GM18505 (cell line): ENCODE measurements around the gene ABTB2.

Experiments
- ATAC-seq: cut with Tn5 transposase; IDR thresholded peaks from one replicate; pipeline ENCODE4 v1.9.1; 2021; ENCODE audit not compliant: unreplicated experiment
- POLR2A ChIP-seq: IDR thresholded peaks from 4 replicates; pipeline ENCODE4 v1.6.1; 2011; ENCODE audit warnings: borderline replicate concordance; ENCODE audit not compliant: insufficient read depth, insufficient read length; ENCODE audit errors: extremely low read depth

ABTB2 gene

DNA sequence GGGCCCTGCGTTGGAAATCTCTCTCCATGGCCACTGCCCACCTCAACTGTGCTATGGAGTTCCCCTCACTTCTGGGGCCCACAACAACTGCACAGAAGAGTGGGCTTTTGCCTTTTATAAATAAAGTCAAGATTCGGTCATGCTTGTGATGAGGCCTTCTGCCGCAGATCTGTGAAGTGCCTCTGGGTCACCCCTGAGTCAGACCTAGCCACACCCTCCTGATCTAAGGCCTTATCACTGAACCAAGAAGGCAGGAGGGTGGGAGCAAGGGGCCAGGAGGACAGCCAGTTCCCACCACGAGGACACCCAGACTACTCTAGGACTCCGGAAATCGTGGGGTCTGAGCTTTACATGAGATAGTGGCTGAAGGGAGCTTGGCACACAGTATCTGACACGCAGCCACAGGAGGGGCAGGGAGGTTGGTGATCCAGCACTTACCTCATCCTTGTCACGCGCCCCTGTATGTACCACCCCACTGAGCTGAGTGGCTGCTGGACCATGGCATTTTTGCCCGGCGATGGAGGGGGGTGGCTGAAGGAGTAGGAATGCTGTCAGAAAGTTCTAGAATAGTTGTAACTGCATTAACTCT, 115.7 kb downstream of the ABTB2 start:
- no peak for ATAC-seq
- no peak for TF ChIP-seq POLR2A

- no peak for TF ChIP-seq POLR2A
- ATAC-seq: no peak
Measured at GRCh38 chr11:34240150-34240494, 117.7 kb downstream of the ABTB2 start.

- ATAC-seq: no peak
- no peak for TF ChIP-seq POLR2A
Measured at GRCh38 chr11:34239465-34240149, 118.2 kb downstream of the ABTB2 start.

DNA sequence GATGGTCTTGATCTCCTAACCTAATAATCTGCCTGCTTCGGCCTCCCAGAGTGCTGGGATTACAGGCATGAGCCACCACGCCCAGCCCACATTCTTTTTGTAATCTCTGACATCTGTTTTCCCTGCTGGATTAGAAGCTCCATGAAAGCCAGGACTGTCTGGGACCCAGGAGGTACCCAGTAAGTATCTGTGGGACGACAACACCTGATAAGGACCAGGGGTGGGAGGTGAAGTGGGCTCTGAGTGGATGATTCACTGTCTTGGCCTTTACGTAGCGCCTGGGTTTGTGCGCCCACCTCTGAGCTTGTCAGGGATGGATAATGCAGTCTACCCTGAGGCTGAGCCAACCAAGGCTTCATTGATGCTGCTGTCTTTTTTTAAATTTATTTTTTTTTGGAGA, 118.8 kb downstream of the ABTB2 start:
- no peak for TF ChIP-seq POLR2A
- ATAC-seq: no peak

DNA sequence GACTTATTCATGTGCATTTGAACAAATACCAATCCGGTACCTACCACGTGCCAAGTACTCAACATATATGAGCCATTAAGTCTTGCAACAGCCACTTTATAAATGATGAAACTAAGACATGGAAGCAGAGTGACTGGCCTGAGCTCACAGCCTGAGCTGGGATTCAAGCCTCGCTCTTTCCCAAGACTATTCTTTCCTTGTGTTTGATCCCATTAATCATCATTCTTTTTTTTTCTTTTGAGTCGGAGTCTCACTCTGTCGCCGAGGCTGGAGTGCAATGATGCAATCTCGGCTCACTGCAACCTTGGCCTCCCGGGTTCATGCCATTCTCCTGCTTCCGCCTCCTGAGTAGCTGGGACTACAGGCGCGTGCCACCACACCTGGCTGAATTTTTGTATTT, 119.3 kb downstream of the ABTB2 start:
- TF ChIP-seq POLR2A: no peak
- ATAC-seq: no peak

- no peak for ATAC-seq
- no peak for TF ChIP-seq POLR2A
Measured at GRCh38 chr11:34236572-34236971, 121.2 kb downstream of the ABTB2 start.

DNA sequence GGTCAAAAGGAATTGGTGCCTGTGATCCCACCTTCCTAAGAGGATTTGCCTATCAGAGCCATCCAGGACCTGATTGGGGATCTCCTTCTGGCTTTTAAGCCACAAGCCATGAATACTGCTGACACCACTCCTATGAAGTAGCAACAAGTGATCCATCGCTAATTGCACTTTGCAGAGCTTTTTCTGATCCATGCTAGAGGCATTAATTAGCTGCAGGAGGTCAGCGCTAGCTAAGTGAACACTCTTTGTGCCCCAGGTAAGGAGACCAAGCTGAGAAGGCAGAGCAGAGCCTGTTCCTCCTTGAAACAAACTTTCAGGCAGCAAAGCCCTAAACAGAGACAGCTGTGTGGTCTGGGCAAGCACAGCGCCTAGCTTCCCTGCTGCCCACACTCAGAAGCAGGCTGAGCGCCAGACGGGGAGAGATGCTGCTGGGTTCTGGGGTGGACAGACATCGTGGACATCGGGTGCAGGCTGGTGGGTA, 122.2 kb downstream of the ABTB2 start:
- no peak for ATAC-seq

GRCh38 chr11:34235189-34235588, 122.6 kb downstream of the ABTB2 start:
- ATAC-seq: peak; percentile 38
- no peak for TF ChIP-seq POLR2A

More for the DNA sequence above, 122.2 kb downstream of the ABTB2 start:
- no peak for TF ChIP-seq POLR2A

DNA sequence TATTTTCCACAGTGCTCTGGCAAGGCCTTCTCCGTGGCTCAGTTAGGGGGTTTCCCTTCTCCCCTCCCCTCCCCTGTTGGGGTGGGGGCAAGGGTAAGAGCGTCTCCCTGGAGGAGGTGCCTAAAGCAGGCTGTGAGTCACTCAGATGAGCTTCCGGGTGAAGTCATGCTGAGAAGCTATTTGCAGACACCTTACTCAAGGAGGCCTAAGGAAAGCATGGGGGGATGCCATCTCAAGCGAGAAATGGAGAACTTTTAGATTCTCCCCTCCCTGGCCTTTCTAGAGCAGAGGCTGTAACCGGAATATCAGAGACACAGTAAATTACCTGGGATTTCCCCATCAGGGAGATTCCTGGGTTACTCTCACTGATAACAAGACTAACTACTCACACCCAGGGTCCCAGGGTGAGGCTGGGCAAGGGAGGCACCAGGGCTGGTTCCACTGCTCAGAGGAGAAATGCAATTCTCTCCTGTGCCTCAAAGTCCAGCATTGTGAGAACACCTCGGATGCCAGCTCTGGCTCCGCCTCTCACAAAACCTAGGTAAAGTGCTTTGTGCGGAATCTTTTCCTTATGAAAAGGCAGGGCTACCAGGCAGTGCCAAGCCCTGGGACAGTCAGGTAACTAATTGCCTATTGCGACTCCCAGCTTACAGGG, 123.6 kb downstream of the ABTB2 start:
- peak; percentile 36 for TF ChIP-seq POLR2A
- peak; percentile 77 for ATAC-seq

DNA sequence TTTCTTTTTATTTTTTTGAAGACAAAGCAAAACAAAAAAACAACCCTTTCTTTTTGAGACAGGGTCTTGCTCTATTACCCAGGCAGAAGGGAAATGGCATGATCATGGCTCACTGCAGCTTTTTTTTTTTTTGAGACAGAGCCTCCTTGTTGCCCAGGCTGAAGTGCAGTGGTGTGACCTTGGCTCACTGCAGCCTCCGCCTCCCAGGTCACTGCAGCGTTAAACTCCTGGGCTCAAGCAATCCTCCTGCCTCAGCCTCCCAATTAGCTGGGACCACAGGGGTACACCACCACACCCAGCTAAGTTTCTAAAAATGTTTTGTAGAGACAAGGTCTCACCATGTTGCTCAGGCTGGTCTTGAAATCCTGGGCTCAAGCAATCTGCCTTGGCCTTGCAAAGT, 124.6 kb downstream of the ABTB2 start:
- TF ChIP-seq POLR2A: no peak
- ATAC-seq: no peak

- ATAC-seq: no peak
Measured at GRCh38 chr11:34232807-34233206, 125.0 kb downstream of the ABTB2 start.

GRCh38 chr11:34226210-34226609, 131.6 kb downstream of the ABTB2 start:
- ATAC-seq: no peak
- TF ChIP-seq POLR2A: no peak

More at GRCh38 chr11:34232807-34233206, 125.0 kb downstream of the ABTB2 start:
- TF ChIP-seq POLR2A: no peak

GRCh38 chr11:34225091-34225490, 132.7 kb downstream of the ABTB2 start:
- ATAC-seq: no peak
- no peak for TF ChIP-seq POLR2A

DNA sequence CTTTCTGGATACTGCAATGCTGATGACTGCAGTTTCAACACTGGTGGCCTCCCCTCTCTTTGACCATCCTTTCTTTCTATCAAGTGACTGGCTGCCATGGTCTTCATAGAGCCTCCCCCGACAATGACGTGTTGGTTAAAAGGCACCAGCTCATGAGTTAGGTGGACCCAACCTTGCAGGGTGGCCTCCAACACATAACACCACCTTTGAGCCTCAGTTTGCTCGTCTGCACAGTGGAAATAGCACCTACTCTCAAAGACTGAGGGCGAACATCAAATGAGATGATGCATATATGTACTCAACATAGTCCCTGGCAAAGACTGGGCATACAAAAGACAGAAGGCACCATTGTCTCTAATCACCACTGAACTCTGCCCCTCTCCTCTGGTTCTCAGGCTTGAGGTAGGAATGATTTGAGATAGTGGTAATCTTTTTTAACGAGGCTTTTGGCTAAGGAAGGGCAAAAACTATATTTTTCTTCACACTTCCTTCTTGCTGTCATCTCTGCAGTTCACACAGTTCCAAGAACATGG, 133.3 kb downstream of the ABTB2 start:
- TF ChIP-seq POLR2A: no peak
- no peak for ATAC-seq
